ENCODE measurements around the gene MACROD2.
A peak's percentile ranks its signal among the peaks of the same experiment; 100 is the strongest.

The MACROD2 gene

GRCh38 chr20:15623215-15623614 lies 1627.9 kb downstream of the MACROD2 start:
- no peak for DNase-seq

DNA sequence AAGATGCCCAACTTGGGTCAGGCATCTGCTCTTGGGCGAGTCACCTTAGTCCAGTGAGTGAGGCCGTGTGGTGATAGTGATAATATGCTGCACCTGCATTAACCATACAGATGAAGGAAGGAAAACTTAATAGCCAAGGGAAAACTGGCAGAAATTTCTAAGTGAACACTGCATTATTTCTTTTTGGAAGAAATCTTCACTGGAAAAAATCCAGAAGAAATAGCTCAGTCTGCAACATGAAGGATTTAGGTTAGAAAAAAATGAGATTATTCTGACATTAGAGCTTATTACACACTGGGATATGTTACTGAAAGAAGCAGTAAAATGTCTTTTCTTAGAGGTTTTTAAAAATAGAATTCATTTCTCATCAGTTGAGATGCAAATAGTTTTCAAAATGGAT lies 1630.7 kb downstream of the MACROD2 start:
- no peak for DNase-seq

DNA sequence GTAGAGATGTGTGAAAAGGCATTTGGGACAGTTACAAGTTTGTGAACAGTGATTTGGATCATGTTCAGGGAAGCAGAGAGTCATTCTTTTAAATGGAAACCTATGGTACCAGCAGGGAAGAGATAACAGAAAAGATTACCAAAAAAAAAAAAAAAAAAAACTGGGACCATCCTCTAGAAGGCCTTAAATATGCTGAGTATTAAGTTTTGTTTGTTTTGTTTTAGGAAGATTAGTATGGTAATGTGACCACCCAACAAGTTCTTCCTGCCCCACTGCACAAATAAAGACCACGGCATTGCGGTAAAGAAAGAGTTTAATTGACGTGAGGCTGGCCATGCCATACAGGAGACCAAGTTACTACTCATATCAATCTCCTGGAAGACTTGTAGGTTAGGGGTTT lies 1631.8 kb downstream of the MACROD2 start:
- no peak for DNase-seq

DNA sequence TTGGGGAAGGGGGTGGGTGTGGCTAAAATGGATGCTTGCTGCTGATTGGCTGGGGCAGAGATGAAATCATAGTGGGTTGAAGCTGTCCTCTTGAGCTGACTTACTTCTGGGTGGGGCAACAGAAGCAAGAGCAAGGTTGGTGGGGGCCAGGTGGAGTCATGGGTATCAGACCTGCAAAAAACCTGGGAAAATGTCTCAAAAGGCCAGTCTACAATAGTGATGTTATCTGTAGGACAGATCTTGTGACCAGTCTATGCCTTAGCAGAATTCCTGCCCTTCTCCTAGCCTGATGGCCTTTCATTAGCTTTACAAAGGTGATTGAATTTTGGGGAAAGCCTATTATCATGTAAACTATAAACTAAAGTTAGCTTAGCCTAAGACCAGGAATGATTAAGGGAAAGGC lies 1632.2 kb downstream of the MACROD2 start:
- no peak for DNase-seq

DNA sequence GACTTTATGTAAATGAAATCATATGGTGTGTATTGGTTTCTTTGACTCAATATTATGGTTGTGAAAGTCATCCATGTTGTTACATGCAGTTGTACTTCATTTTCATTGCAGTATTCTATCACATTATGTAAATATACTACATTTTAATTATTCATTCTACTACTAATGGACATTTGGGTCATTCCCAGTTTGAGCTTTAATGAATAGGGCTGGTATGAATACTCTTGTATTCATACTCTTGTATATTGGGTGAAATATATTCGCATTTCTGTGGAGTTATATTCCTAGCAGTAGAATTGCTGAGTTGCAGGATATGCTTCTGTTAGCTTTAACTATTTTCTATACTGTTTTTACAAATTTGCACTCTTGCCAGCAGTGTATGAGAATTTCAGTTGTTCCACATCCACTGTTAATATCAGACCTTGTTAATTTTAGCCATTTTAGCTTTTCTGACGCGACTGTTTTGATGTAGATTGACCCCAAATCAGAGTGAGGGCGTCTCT lies 1633.6 kb downstream of the MACROD2 start:
- no peak for DNase-seq

GRCh38 chr20:15630360-15630759 lies 1635.0 kb downstream of the MACROD2 start:
- DNase-seq: no peak

- no peak for DNase-seq
Observed at GRCh38 chr20:15632680-15633079, 1637.4 kb downstream of the MACROD2 start.

DNA sequence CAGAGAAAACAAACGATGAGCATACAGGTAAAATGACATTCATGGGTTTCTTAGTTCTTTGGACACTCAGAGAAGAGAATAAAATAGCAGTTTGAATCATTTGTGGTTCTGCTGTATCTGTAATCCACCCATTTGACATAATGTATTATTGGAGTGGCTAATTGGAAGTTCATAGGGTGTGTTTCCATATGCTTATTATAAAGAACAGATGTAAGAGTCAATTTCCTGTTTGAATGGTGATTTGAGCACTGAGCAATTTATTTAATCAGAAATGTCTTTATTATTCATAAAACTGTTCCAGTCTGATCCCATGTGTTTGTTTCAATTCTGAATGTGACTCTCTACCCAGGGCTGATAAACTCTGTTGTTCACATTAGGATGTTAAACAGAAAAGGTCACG lies 1638.8 kb downstream of the MACROD2 start:
- no peak for DNase-seq

GRCh38 chr20:15637546-15637945 lies 1642.2 kb downstream of the MACROD2 start:
- DNase-seq: no peak

GRCh38 chr20:15637950-15638754 lies 1642.8 kb downstream of the MACROD2 start:
- DNase-seq: no peak

DNA sequence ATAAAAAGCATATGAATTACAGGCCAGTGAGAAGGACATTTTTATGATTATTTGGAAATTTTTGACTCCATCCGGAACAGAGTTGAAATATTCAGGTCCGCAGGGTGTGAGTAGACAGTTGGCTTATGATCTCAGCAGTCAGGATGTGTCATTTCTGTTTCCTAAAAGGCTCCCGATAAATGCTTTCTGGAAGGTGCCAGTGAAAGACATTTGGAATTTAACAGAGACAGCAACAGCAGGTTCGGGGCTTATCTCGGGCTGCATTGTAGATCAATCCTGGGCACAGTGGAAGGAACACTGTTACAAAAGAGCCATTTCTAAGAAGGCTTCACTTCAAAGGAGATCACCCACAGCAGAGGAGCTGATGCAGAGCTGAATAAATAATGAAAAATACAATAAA lies 1643.5 kb downstream of the MACROD2 start:
- DNase-seq: no peak

DNA sequence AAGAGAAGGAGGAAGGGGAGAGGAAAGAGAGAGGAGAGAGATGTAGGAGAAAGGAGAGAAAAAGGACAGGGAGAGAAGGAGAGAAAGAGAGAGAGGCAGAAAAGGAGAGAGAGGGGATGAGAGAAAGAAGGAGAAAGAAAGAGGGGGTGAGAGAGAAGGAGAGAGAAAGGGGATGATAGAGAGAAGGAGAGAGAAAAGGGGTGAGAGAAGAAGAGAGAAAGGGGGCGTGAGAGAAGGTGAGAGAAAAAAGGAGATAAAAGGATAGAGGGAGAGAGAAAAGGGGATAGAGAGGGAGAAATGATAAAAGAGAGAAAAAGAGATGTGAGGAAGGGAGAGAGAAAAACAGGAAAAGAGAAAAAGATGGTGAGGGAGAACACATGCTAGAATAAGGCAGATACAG lies 1644.5 kb downstream of the MACROD2 start:
- no peak for DNase-seq

DNA sequence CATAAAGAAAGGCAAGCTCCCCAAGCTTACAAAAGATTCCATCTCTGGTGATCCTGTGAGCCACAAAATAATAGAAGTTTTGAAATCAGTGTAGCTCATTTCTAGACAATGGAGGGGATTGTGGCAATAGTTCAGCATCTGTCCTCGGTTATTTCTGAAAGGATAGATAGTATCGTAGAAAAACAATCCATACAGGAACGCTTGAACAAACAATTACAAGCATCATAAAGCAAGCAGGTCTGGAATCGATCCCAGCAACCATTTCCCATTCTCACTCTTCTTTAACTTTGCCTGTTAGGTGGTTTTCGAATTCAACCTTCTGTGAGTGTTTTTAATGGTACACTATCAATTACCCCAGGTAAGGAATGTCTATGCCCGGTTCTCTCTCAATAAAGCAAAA lies 1646.8 kb downstream of the MACROD2 start:
- DNase-seq: no peak

DNA sequence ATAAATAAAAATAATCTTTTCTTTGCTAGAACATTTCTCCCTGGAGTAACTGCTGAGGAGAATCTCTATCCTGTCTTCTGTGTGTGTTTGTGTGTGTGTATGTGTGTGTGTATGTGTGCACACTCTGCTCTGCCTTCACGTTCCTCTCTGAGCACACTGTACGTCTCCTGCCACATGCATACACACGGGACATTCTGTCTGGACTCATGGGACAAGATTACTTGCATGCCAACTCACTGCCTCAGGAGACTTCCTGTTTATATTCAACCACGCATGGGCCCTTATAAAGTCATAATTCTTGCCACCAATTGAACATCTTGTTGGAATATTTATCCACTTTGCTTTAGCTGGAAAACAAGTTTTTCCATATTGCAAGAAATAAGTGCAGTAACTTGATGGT lies 1647.4 kb downstream of the MACROD2 start:
- no peak for DNase-seq

GRCh38 chr20:15643713-15644112 lies 1648.4 kb downstream of the MACROD2 start:
- DNase-seq: no peak

GRCh38 chr20:15645816-15646215 lies 1650.5 kb downstream of the MACROD2 start:
- no peak for DNase-seq

GRCh38 chr20:15653396-15654207 lies 1658.3 kb downstream of the MACROD2 start:
- no peak for DNase-seq

GRCh38 chr20:15654208-15654649 lies 1658.9 kb downstream of the MACROD2 start:
- peak; percentile 12 for DNase-seq

GRCh38 chr20:15655295-15655874 lies 1660.1 kb downstream of the MACROD2 start:
- no peak for DNase-seq

- DNase-seq: no peak
Observed at GRCh38 chr20:15656124-15656523, 1660.8 kb downstream of the MACROD2 start.

GRCh38 chr20:15658295-15658694 lies 1663.0 kb downstream of the MACROD2 start:
- DNase-seq: no peak

DNA sequence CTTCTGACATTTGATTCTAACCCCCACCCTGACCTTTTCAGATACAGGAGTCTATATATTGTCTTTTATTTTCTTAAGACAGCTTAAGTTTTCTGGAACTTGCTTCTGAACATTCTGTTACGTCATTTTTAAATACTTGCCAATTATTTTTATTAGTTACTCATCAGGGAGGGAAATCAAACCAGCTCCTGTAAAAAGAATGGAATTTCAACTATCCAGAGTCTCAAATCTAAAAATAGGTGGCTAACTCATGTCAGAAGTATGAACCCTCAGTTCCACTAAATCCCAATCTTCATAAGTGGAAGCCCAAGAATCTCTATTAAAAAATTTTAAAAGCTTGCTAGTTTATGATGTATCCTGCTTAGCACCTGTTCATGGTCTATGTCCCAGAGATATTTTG lies 1677.9 kb downstream of the MACROD2 start:
- no peak for DNase-seq

- DNase-seq: no peak
Observed at GRCh38 chr20:15674253-15675060, 1679.1 kb downstream of the MACROD2 start.

Data from NCI-H510A (cell line).